Measurements from ENCODE around the gene KRT23. TPM values are rescaled to one million over a fixed set of nuclear protein-coding genes. Genes with fewer than 3 reads are reported as not detected.

The KRT23 gene
- total RNA-seq, 6 experiments from 2014 or later = 0.14 TPM; not detected in 5

GRCh38 chr17:40910441-40910841 lies 27.0 kb downstream of the KRT23 start:
- H3K4me3 Mint-ChIP-seq = peak overlapping the region; percentile 64
- H3K27me3 Mint-ChIP-seq (ENCODE audit: insufficient read depth) = peaks cover 2% of the 10 kb centered on the region
- TF ChIP-seq, protein P1, sequence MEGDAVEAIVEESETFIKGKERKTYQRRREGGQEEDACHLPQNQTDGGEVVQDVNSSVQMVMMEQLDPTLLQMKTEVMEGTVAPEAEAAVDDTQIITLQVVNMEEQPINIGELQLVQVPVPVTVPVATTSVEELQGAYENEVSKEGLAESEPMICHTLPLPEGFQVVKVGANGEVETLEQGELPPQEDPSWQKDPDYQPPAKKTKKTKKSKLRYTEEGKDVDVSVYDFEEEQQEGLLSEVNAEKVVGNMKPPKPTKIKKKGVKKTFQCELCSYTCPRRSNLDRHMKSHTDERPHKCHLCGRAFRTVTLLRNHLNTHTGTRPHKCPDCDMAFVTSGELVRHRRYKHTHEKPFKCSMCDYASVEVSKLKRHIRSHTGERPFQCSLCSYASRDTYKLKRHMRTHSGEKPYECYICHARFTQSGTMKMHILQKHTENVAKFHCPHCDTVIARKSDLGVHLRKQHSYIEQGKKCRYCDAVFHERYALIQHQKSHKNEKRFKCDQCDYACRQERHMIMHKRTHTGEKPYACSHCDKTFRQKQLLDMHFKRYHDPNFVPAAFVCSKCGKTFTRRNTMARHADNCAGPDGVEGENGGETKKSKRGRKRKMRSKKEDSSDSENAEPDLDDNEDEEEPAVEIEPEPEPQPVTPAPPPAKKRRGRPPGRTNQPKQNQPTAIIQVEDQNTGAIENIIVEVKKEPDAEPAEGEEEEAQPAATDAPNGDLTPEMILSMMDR (IDR thresholded peaks at IDR 0.05) = no peak
- H3K36me3 Mint-ChIP-seq (ENCODE audit: low read depth) = 0 out of 2 replicates have a peak, but pooled peaks cover 7% of the 10 kb centered on the region
- peak; percentile 82 for DNase-seq
- peak overlapping the region; percentile 91 for H3K27ac Mint-ChIP-seq
- H3K4me1 Mint-ChIP-seq (ENCODE audit: low read depth) = peaks cover 69% of the 10 kb centered on the region
- H3K9me3 Mint-ChIP-seq = no peaks in the 10 kb centered on the region

- H3K4me1 Mint-ChIP-seq (ENCODE audit: low read depth) = peaks cover 64% of the 10 kb centered on the region
- TF ChIP-seq, protein P1 (IDR thresholded peaks at IDR 0.05) = no peak
- H3K27ac Mint-ChIP-seq = peak overlapping the region; percentile 91
Measured at GRCh38 chr17:40909755-40910154, 27.7 kb downstream of the KRT23 start.

DNA sequence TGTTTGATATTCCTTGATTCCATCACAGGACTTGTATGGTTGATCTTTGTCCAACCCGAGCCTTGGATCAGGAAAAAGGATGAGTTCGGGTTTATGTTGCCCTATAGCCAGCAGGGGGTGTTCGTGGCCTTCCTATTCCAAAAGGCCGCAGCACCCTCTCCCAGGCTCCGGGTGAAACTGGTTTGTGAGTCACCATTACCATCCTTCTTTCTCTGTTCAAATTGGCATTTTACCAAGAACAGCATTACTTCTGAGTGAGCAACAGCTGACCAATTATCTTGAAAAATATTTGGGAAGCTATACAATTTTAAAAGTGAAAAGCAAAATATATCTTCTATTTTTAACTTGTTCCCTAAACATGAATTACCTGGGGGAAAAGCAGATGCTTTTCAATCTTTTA lies 28.1 kb downstream of the KRT23 start:
- no peaks in the 10 kb centered on the region for H3K9me3 Mint-ChIP-seq

More at GRCh38 chr17:40909755-40910154, 27.7 kb downstream of the KRT23 start:
- peaks cover 2% of the 10 kb centered on the region for H3K27me3 Mint-ChIP-seq (ENCODE audit: insufficient read depth)
- peak; percentile 65 for DNase-seq
- 0 out of 2 replicates have a peak, but pooled peaks cover 7% of the 10 kb centered on the region for H3K36me3 Mint-ChIP-seq (ENCODE audit: low read depth)
- peak overlapping the region; percentile 64 for H3K4me3 Mint-ChIP-seq
- no peaks in the 10 kb centered on the region for H3K9me3 Mint-ChIP-seq

DNA sequence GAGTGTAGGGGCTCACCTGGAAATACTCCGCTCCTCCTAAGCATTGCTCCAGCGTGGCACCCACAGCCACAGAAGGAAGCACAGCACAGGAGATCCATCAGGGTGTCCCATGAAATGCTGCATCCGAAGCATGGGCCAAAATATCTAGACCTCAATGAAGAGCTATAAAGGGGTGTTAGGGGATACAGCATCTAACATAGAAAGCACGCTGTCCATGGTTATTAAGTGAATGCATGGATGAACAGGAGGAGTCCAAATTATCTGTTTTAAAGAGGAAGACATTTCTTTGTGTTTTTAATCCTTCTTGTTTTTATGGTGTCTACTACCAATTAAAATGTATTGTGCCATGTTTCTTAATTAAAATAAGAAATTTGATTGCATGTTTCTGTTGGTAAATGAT lies 30.8 kb downstream of the KRT23 start:
- H3K36me3 Mint-ChIP-seq (ENCODE audit: low read depth) = no peaks in the 10 kb centered on the region
- DNase-seq = no peak
- no peak overlapping the region for H3K27ac Mint-ChIP-seq
- TF ChIP-seq, protein P1 (IDR thresholded peaks at IDR 0.05) = no peak
- peaks cover 2% of the 10 kb centered on the region for H3K27me3 Mint-ChIP-seq (ENCODE audit: insufficient read depth)
- H3K4me1 Mint-ChIP-seq (ENCODE audit: low read depth) = peaks cover 67% of the 10 kb centered on the region
- H3K9me3 Mint-ChIP-seq = no peaks in the 10 kb centered on the region
- H3K4me3 Mint-ChIP-seq = no peak overlapping the region

More for the DNA sequence above, 28.1 kb downstream of the KRT23 start:
- Mint-ChIP-seq H3K4me1 (ENCODE audit: low read depth) (peaks cover 64% of the 10 kb centered on the region), H3K27me3 (ENCODE audit: insufficient read depth) (peaks cover 2% of the 10 kb centered on the region), H3K27ac (peak overlapping the region; percentile 91), H3K36me3 (ENCODE audit: low read depth) (0 out of 2 replicates have a peak, but pooled peaks cover 7% of the 10 kb centered on the region), H3K4me3 (peak overlapping the region; percentile 64; the same call in 1 of the 2 replicates)
- DNase-seq = peak; percentile 98
- TF ChIP-seq, protein P1 (IDR thresholded peaks at IDR 0.05) = peak; percentile 90

- Mint-ChIP-seq H3K4me3 (no peak overlapping the region), H3K27me3 (ENCODE audit: insufficient read depth) (peaks cover 2% of the 10 kb centered on the region), H3K9me3 (no peaks in the 10 kb centered on the region), H3K27ac (no peak overlapping the region), H3K36me3 (ENCODE audit: low read depth) (no peaks in the 10 kb centered on the region), H3K4me1 (ENCODE audit: low read depth) (peaks cover 66% of the 10 kb centered on the region)
- TF ChIP-seq, protein P1 (IDR thresholded peaks at IDR 0.05) = no peak
- DNase-seq = no peak
Measured at GRCh38 chr17:40905370-40905769, 32.1 kb downstream of the KRT23 start.
